Osteoblast (primary cell): ENCODE results near the gene CMIP. TPM values are rescaled to one million over a fixed set of nuclear protein-coding genes. Genes with fewer than 3 reads are reported as not detected.
"Not testable (repeated sequence)": the region's sequence is repeated elsewhere in the genome, so short reads cannot be mapped to it uniquely, and the experiment has no call there.

Source experiments
- DNase-seq: peaks from one replicate; pipeline ENCODE4 v3.0.0; 2011; ENCODE audit warnings: low spot score, mixed read lengths; ENCODE audit not compliant: insufficient read length; ENCODE audit errors: missing footprints
- H2AFZ ChIP-seq: 2 replicates; pipeline ENCODE4 v1.6.0; 2011; ENCODE audit warnings: mild to moderate bottlenecking, low read length
- H3K27ac ChIP-seq: 2 replicates; pipeline ENCODE4 v1.5.1; 2011; ENCODE audit warnings: mild to moderate bottlenecking, low read depth, low read length, moderate library complexity
- H3K27me3 ChIP-seq: 2 replicates; pipeline ENCODE4 v1.6.0; 2012; ENCODE audit warnings: mild to moderate bottlenecking, control low read depth, inconsistent platforms, low read length, moderate library complexity; ENCODE audit not compliant: insufficient read depth
- H3K36me3 ChIP-seq: 2 replicates; pipeline ENCODE4 v1.5.1; 2011; ENCODE audit warnings: mild to moderate bottlenecking, low read length, control low read depth, moderate library complexity; ENCODE audit not compliant: insufficient read depth
- H3K4me1 ChIP-seq: 2 replicates; pipeline ENCODE4 v1.5.1; 2011; ENCODE audit warnings: mild to moderate bottlenecking, low read length, control low read depth, moderate library complexity; ENCODE audit not compliant: insufficient read depth
- H3K4me2 ChIP-seq: 2 replicates; pipeline ENCODE4 v1.6.0; 2011; ENCODE audit warnings: mild to moderate bottlenecking, low read length; ENCODE audit not compliant: insufficient read depth
- H3K4me3 ChIP-seq: fragments of 200-600 bp; sonication (generic); 3 replicates; pipeline ENCODE4 v1.5.1; 2012; ENCODE audit warnings: mild to moderate bottlenecking, low read length, inconsistent platforms; ENCODE audit not compliant: insufficient read depth
- H3K79me2 ChIP-seq: 2 replicates; pipeline ENCODE4 v1.6.0; 2012; ENCODE audit warnings: mild to moderate bottlenecking, low read length, control low read depth, inconsistent platforms; ENCODE audit not compliant: insufficient read depth
- H3K9me3 ChIP-seq: 2 replicates; pipeline ENCODE4 v1.5.1; 2011; ENCODE audit warnings: low read depth, low read length, control low read depth
- H4K20me1 ChIP-seq: 2 replicates; pipeline ENCODE4 v1.6.0; 2012; ENCODE audit warnings: mild to moderate bottlenecking, low read length, control low read depth; ENCODE audit not compliant: insufficient read depth
- total RNA-seq: library from RNA; depleted of rRNA; stranded (reverse); fragments of >200 nt; gene quantifications from 2 replicates; pipeline ENCODE4 v1.2.3, GENCODE V29; 2012
- TF ChIP-seq, protein P1 (sequence below): IDR thresholded peaks from 2 replicates; pipeline ENCODE4 v1.5.1; 2011; ENCODE audit warnings: mild to moderate bottlenecking, low read depth, low read length, moderate library complexity; ENCODE audit errors: extremely low read depth

The CMIP gene
- total RNA-seq, 1 donor = 8.3 TPM

- Histone ChIP-seq H3K4me2 (peak overlapping the region; percentile 41), H3K4me1 (peaks cover 22% of the 10 kb centered on the region), H3K9me3 (no peaks in the 10 kb centered on the region), H4K20me1 (peaks cover 22% of the 10 kb centered on the region), H2AFZ (no peak overlapping the region), H3K27ac (no peak overlapping the region), H3K79me2 (peaks cover 40% of the 10 kb centered on the region), H3K4me3 (no peak overlapping the region), H3K36me3 (no peaks in the 10 kb centered on the region), H3K27me3 (no peaks in the 10 kb centered on the region)
- peak; percentile 90 for DNase-seq
- TF ChIP-seq, protein P1, sequence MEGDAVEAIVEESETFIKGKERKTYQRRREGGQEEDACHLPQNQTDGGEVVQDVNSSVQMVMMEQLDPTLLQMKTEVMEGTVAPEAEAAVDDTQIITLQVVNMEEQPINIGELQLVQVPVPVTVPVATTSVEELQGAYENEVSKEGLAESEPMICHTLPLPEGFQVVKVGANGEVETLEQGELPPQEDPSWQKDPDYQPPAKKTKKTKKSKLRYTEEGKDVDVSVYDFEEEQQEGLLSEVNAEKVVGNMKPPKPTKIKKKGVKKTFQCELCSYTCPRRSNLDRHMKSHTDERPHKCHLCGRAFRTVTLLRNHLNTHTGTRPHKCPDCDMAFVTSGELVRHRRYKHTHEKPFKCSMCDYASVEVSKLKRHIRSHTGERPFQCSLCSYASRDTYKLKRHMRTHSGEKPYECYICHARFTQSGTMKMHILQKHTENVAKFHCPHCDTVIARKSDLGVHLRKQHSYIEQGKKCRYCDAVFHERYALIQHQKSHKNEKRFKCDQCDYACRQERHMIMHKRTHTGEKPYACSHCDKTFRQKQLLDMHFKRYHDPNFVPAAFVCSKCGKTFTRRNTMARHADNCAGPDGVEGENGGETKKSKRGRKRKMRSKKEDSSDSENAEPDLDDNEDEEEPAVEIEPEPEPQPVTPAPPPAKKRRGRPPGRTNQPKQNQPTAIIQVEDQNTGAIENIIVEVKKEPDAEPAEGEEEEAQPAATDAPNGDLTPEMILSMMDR = no peak
Measured at GRCh38 chr16:81523387-81524115, 78.9 kb downstream of the CMIP start.

GRCh38 chr16:81524382-81524781, 79.8 kb downstream of the CMIP start:
- Histone ChIP-seq H3K27me3 (no peaks in the 10 kb centered on the region), H3K4me3 (no peak overlapping the region), H2AFZ (no peak overlapping the region), H4K20me1 (peaks cover 26% of the 10 kb centered on the region), H3K9me3 (no peaks in the 10 kb centered on the region), H3K79me2 (peaks cover 46% of the 10 kb centered on the region), H3K36me3 (no peaks in the 10 kb centered on the region), H3K4me2 (no peak overlapping the region), H3K27ac (no peak overlapping the region), H3K4me1 (peaks cover 22% of the 10 kb centered on the region)
- TF ChIP-seq, protein P1 = no peak
- DNase-seq = no peak

GRCh38 chr16:81524885-81525284, 80.3 kb downstream of the CMIP start:
- not testable (repeated sequence) for H3K27me3 ChIP-seq, H3K27ac ChIP-seq, H3K9me3 ChIP-seq, H3K4me2 ChIP-seq, H2AFZ ChIP-seq, H3K36me3 ChIP-seq, H3K4me3 ChIP-seq, DNase-seq
- H3K79me2 ChIP-seq = peaks cover 47% of the 10 kb centered on the region
- peaks cover 22% of the 10 kb centered on the region for H3K4me1 ChIP-seq
- H4K20me1 ChIP-seq = peaks cover 26% of the 10 kb centered on the region

DNA sequence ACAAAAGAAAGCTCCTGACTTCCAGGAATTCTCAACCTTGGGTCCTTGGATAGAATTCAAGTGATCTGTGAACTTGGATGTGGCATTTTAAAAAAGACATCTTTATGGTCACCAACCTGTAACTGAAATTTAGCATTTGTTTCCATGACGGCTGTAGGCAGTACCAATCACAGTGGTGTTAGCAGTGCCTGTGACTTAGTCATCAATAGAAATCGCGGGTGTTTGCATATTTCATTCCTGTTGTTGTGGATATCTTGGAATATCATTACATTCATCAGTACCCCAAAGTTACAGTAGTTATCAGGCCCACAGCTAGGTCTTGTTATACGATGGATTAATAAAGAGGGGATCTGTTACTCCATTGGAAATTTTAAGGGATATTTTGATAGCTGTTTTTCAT, 81.6 kb downstream of the CMIP start:
- no peak for DNase-seq
- H3K36me3 ChIP-seq = no peaks in the 10 kb centered on the region
- no peak overlapping the region for H2AFZ ChIP-seq
- H3K4me3 ChIP-seq = no peak overlapping the region
- peaks cover 58% of the 10 kb centered on the region for H3K79me2 ChIP-seq
- TF ChIP-seq, protein P1 = no peak
- H3K4me1 ChIP-seq = peaks cover 22% of the 10 kb centered on the region
- no peak overlapping the region for H3K4me2 ChIP-seq
- peaks cover 29% of the 10 kb centered on the region for H4K20me1 ChIP-seq
- no peaks in the 10 kb centered on the region for H3K27me3 ChIP-seq
- H3K27ac ChIP-seq = no peak overlapping the region
- no peaks in the 10 kb centered on the region for H3K9me3 ChIP-seq
